GM18502 (cell line): ENCODE measurements around the gene DLST.

ENCODE experiments used
- ATAC-seq: cut with Tn5 transposase; IDR thresholded peaks from one replicate; pipeline ENCODE4 v1.9.1; 2021; ENCODE audit warnings: mild to moderate bottlenecking; ENCODE audit not compliant: unreplicated experiment, poor library complexity

The DLST gene

GRCh38 chr14:74934476-74935359, 53.0 kb downstream of the DLST start:
- ATAC-seq = no peak

GRCh38 chr14:74935360-74935680, 53.6 kb downstream of the DLST start:
- no peak for ATAC-seq

GRCh38 chr14:74936151-74936550, 54.4 kb downstream of the DLST start:
- ATAC-seq = no peak

GRCh38 chr14:74936731-74937130, 55.0 kb downstream of the DLST start:
- ATAC-seq = no peak

GRCh38 chr14:74937171-74937570, 55.5 kb downstream of the DLST start:
- no peak for ATAC-seq

GRCh38 chr14:74938531-74939495, 57.1 kb downstream of the DLST start:
- ATAC-seq = no peak

- ATAC-seq = no peak
Observed at GRCh38 chr14:74940956-74941565, 59.3 kb downstream of the DLST start.

- ATAC-seq = peak; percentile 56
Observed at GRCh38 chr14:74941676-74942097, 60.0 kb downstream of the DLST start.

GRCh38 chr14:74942181-74942580, 60.5 kb downstream of the DLST start:
- ATAC-seq = peak; percentile 15

GRCh38 chr14:74942608-74943007, 60.9 kb downstream of the DLST start:
- no peak for ATAC-seq

GRCh38 chr14:74945261-74945851, 63.6 kb downstream of the DLST start:
- ATAC-seq = no peak

GRCh38 chr14:74945852-74946658, 64.3 kb downstream of the DLST start:
- no peak for ATAC-seq

- ATAC-seq = no peak
Observed at GRCh38 chr14:74946659-74947281, 65.1 kb downstream of the DLST start.

- no peak for ATAC-seq
Observed at GRCh38 chr14:74947353-74948227, 65.9 kb downstream of the DLST start.

GRCh38 chr14:74948228-74949175, 66.8 kb downstream of the DLST start:
- no peak for ATAC-seq

- ATAC-seq = no peak
Observed at GRCh38 chr14:74949191-74949601, 67.5 kb downstream of the DLST start.
